ENCODE results near the gene GALK1. TPM values are rescaled to one million over a fixed set of nuclear protein-coding genes. Genes with fewer than 3 reads are reported as not detected.

Gene GALK1
- polyA plus RNA-seq, 2 of the 4 experiments (the other 2 are of a cell fraction) = 20.7 to 54.3 TPM

GRCh38 chr17:75729351-75729750, 35.6 kb downstream of the GALK1 start (continued):
- TF ChIP-seq ESRRA (IDR thresholded peaks at IDR 0.05; ENCODE audit: borderline replicate concordance, low read length) (no peak), POLR2A (IDR thresholded peaks at IDR 0.05; ENCODE audit: low read length) (no peak), TFCP2L1 (CRISPR knock-in tag; IDR thresholded peaks at IDR 0.05) (no peak), EP300 (IDR thresholded peaks at IDR 0.05) (no peak)

- H3K4me2 ChIP-seq = no peak overlapping the region
- no peak for ATAC-seq
- TF ChIP-seq EHMT2 (IDR thresholded peaks at IDR 0.05; ENCODE audit: low read depth) (no peak), POLR2AphosphoS2 (conservative IDR thresholded peaks at IDR 0.05; ENCODE audit: low read length) (no peak), ZNF302 (CRISPR knock-in tag; IDR thresholded peaks at IDR 0.05) (no peak), RNF2 (IDR thresholded peaks at IDR 0.05; ENCODE audit: borderline replicate concordance, low read depth) (no peak)
These were observed 37.6 kb downstream of the GALK1 start for GRCh38 chr17:75727391-75727790.

GRCh38 chr17:75725504-75725903, 39.5 kb downstream of the GALK1 start:
- 95% methylated on average over 7 of the region's 7 CpGs for WGBS (ENCODE audit: missing lambda C conversion rate)
- H3K4me3 ChIP-seq = no peak overlapping the region
- no peak for FAIRE-seq
- peaks cover 30% of the 10 kb centered on the region for H3K4me1 ChIP-seq
- CTCF ChIA-PET = interaction anchor here (0.7 to 43.5 kb wide), 5 partner anchors 9 to 403 kb away, joined by 3 to 1931 read pairs (median 108); partner anchors contain the start of genes RECQL5, SAP30BP and SMIM5
- TF ChIP-seq FOSB (CRISPR knock-in tag; IDR thresholded peaks at IDR 0.05) = no peak
- no peak for TF ChIP-seq EHF (CRISPR knock-in tag; IDR thresholded peaks at IDR 0.05)
- no peak for TF ChIP-seq HOXA7 (CRISPR knock-in tag; IDR thresholded peaks at IDR 0.05)
- TF ChIP-seq JUNB (IDR thresholded peaks at IDR 0.05) = no peak
- no peak for DNase-seq (ENCODE audit: low read depth in 1 of 2, low spot score in 1 of 2)
- POLR2A ChIA-PET = no interaction called here
- no peaks in the 10 kb centered on the region for H3K9me3 ChIP-seq
- ATAC-seq = no peak
- H3K27ac ChIP-seq = no peak overlapping the region
- no peak overlapping the region for H3K4me2 ChIP-seq

More at GRCh38 chr17:75727391-75727790, 37.6 kb downstream of the GALK1 start:
- H3K4me3 ChIP-seq = no peak overlapping the region
- FAIRE-seq = no peak
- H3K27ac ChIP-seq = no peak overlapping the region
- peaks cover 17% of the 10 kb centered on the region for H3K4me1 ChIP-seq
- CTCF ChIA-PET = interaction anchor here (1.3 to 43.5 kb wide), 3 partner anchors 9 to 83 kb away, joined by 3 to 1931 read pairs (median 186); partner anchors contain the start of genes RECQL5, SAP30BP and SMIM5
- DNase-seq (ENCODE audit: low read depth in 1 of 2, low spot score in 1 of 2) = no peak
- POLR2A ChIA-PET = interaction anchor here (1.3 kb wide), 1 partner anchor 53 kb away, joined by 3 read pairs; no protein-coding TSS in a partner anchor
- 91% methylated on average over 15 of the region's 18 CpGs for WGBS (ENCODE audit: missing lambda C conversion rate)
- H3K9me3 ChIP-seq = no peaks in the 10 kb centered on the region

GRCh38 chr17:75724016-75725003, 40.7 kb downstream of the GALK1 start:
- POLR2A ChIA-PET = interaction anchor here (0.5 kb wide), 1 partner anchor 59 kb away, joined by 6 read pairs; no protein-coding TSS in a partner anchor
- Histone ChIP-seq H3K27ac (peak overlapping the region; percentile 93 to 94; a peak in 4 of 6 replicates), H3K4me1 (peaks cover 35% of the 10 kb centered on the region), H3K4me2 (peak overlapping the region; percentile 87; the same call in 1 of the 3 replicates), H3K4me3 (no peak overlapping the region), H3K9me3 (no peaks in the 10 kb centered on the region)
- DNase-seq (ENCODE audit: low read depth in 1 of 2, low spot score in 1 of 2) (no peak), ATAC-seq (no peak), FAIRE-seq (no peak)
- 91% methylated on average over 20 of the region's 23 CpGs for WGBS (ENCODE audit: missing lambda C conversion rate)
- no peak for TF ChIP-seq NR3C1 (IDR thresholded peaks at IDR 0.05)
- no peak for TF ChIP-seq EP300 (IDR thresholded peaks at IDR 0.05)
- TF ChIP-seq EHMT2 (IDR thresholded peaks at IDR 0.05; ENCODE audit: low read depth) = no peak
- TF ChIP-seq MAX (IDR thresholded peaks at IDR 0.05) = no peak
- TF ChIP-seq RNF2 (IDR thresholded peaks at IDR 0.05; ENCODE audit: borderline replicate concordance, low read depth) = no peak
- TF ChIP-seq HOXA7 (CRISPR knock-in tag; IDR thresholded peaks at IDR 0.05) = no peak
- TF ChIP-seq ZNF302 (CRISPR knock-in tag; IDR thresholded peaks at IDR 0.05) = no peak
- no peak for TF ChIP-seq RFX5 (IDR thresholded peaks at IDR 0.05)
- TF ChIP-seq MAZ (IDR thresholded peaks at IDR 0.05; ENCODE audit: borderline replicate concordance, low read depth, low read length) = no peak
- CTCF ChIA-PET = interaction anchor here (1.1 to 43.5 kb wide), 6 partner anchors 8 to 123 kb away, joined by 3 to 1931 read pairs (median 57); partner anchors contain the start of genes RECQL5, SAP30BP and SMIM5
